Activated CD8-positive, alpha-beta memory T cell treated with anti-CD3 and anti-CD28 coated beads for 24 hours (primary cell): ENCODE results near the gene PTEN.
"Not testable (repeated sequence)": the region's sequence is repeated elsewhere in the genome, so short reads cannot be mapped to it uniquely, and the experiment has no call there.

Experiments used
- DNase-seq: peaks from one replicate; pipeline ENCODE4 v3.0.0-alpha.2; 2020

PTEN gene

GRCh38 chr10:87863053-87863943 lies at the start of gene PTEN, which contains the start of gene KLLN:
Gene PTEN (plus strand): TSS chr10:87863625. CDS start chr10:87864470, 845 bp downstream.
Gene KLLN (minus strand): TSS chr10:87863533. CDS start chr10:87862487, 1,046 bp downstream.
- DNase-seq, result peak; percentile 91

GRCh38 chr10:87816163-87816897 lies 47.1 kb upstream of the PTEN start:
- DNase-seq, result no peak

- no peak for DNase-seq
Measured at GRCh38 chr10:87816898-87817608, 46.4 kb upstream of the PTEN start.

- DNase-seq, result peak; percentile 93
Measured at GRCh38 chr10:87817609-87818504, 45.6 kb upstream of the PTEN start, which contains the start of gene ATAD1. Gene ATAD1 (minus strand): TSS chr10:87818226. CDS start chr10:87814599, 3,627 bp downstream.

GRCh38 chr10:87818505-87819288 lies 44.7 kb upstream of the PTEN start:
- peak; percentile 84 for DNase-seq

- no peak for DNase-seq
Measured at GRCh38 chr10:87819289-87819585, 44.2 kb upstream of the PTEN start.

- no peak for DNase-seq
Measured at GRCh38 chr10:87826653-87827052, 36.8 kb upstream of the PTEN start.

- no peak for DNase-seq
Measured at GRCh38 chr10:87827681-87828080, 35.7 kb upstream of the PTEN start.

- not testable (repeated sequence) for DNase-seq
Measured at GRCh38 chr10:87829051-87829450, 34.4 kb upstream of the PTEN start.

GRCh38 chr10:87829986-87830729 lies 33.3 kb upstream of the PTEN start:
- DNase-seq, result no peak

GRCh38 chr10:87836098-87836497 lies 27.3 kb upstream of the PTEN start:
- no peak for DNase-seq

GRCh38 chr10:87837445-87837844 lies 26.0 kb upstream of the PTEN start:
- no peak for DNase-seq

GRCh38 chr10:87838650-87839049 lies 24.8 kb upstream of the PTEN start:
- DNase-seq, result no peak

GRCh38 chr10:87841186-87841585 lies 22.2 kb upstream of the PTEN start:
- DNase-seq, result no peak

GRCh38 chr10:87842220-87842641 lies 21.2 kb upstream of the PTEN start:
- no peak for DNase-seq

GRCh38 chr10:87842776-87843497 lies 20.5 kb upstream of the PTEN start:
- DNase-seq, result no peak

- no peak for DNase-seq
Measured at GRCh38 chr10:87843714-87844113, 19.7 kb upstream of the PTEN start.

GRCh38 chr10:87844837-87845623 lies 18.4 kb upstream of the PTEN start:
- no peak for DNase-seq

GRCh38 chr10:87845624-87845998 lies 17.8 kb upstream of the PTEN start:
- no peak for DNase-seq
